Liver (tissue), 3 donors: Measurements from ENCODE around the gene CENPVL1.
"Not testable (repeated sequence)": the region's sequence is repeated elsewhere in the genome, so short reads cannot be mapped to it uniquely, and the experiment has no call there.

ENCODE experiments used
- CTCF ChIP-seq: fragments of 150-350 bp; IDR thresholded peaks from 2 replicates; pipeline ENCODE4 v1.5.1; 2017; ENCODE audit warnings: improper control_type of control experiment, low read depth, low read length; ENCODE audit not compliant: missing input control
- GABPA ChIP-seq, 2 donors: IDR thresholded peaks in 1 of 2; conservative IDR thresholded peaks in 1 of 2; 2 replicates each; pipeline ENCODE4 v1.6.1; 2016; ENCODE audit warnings: antibody characterized with exemption in 2 of 2, mild to moderate bottlenecking in 1 of 2, moderate library complexity in 1 of 2
- donor health status: healthy.
- donor health status: healthy.

DNA sequence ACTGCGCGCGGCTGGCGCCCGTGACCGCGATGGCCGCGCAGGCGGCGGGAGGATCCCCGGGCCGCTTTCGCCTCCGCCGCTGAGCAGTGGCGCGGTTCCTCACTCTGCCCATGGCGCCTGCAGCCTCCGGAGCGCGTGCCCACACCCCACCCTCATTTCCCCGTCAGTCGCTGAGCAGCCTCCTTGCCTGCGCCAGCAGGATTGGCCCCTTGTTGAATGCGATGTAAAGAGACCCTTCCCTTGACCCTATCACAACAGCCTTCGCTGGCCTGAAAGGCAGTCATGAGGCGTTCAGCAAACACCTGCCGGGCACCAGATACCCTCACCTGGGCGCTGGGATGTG, 27.6 kb upstream of the CENPVL1 start, which contains the start of gene CENPVL2:
- not testable (repeated sequence) for TF ChIP-seq CTCF; GABPA (IDR thresholded peaks at IDR 0.05 in 1 of 2, conservative IDR thresholded peaks at IDR 0.05 in 1 of 2)
